ENCODE data around the gene PSMA5. TPM values are rescaled to one million over a fixed set of nuclear protein-coding genes. Genes with fewer than 3 reads are reported as not detected.

Gene PSMA5
- total and polyA plus RNA-seq, 7 donors: 58.1 to 213 (median 99.6) TPM

DNA sequence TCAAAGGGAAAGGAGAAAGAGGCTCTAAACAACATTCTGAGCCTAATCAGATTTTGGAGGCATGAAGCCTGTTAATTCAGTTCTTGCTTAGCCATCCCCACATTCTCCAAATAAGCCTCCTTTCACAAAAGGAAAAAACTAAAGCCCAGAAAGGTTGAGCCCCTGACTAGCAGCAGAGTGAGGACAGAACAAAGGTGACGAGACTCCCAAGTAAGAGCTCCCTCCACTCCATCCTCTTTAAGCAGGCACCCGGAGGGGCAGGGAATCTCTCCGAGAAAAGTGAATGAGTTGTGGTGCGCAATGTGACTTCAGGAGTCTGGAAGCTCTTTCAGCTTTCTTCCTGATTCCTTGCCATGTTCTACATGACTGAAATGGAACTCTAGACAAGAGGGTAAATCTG is 76.1 kb downstream of the PSMA5 start:
- Histone ChIP-seq H3K4me3 (no peak overlapping the region), H3K27me3 (ENCODE audit: insufficient read depth in 3 of 3, low read length in 2 of 3) (no peaks in the 10 kb centered on the region), H3K36me3 (ENCODE audit: insufficient read depth in 1 of 2, low read depth in 1 of 2) (peaks cover 4 to 98% of the 10 kb centered on the region in 2 donors), H3K4me1 (no peaks in the 10 kb centered on the region), H3K27ac (no peak overlapping the region), H3K9me3 (no peaks in the 10 kb centered on the region)
- no peak for ATAC-seq
- TF ChIP-seq, protein P1, sequence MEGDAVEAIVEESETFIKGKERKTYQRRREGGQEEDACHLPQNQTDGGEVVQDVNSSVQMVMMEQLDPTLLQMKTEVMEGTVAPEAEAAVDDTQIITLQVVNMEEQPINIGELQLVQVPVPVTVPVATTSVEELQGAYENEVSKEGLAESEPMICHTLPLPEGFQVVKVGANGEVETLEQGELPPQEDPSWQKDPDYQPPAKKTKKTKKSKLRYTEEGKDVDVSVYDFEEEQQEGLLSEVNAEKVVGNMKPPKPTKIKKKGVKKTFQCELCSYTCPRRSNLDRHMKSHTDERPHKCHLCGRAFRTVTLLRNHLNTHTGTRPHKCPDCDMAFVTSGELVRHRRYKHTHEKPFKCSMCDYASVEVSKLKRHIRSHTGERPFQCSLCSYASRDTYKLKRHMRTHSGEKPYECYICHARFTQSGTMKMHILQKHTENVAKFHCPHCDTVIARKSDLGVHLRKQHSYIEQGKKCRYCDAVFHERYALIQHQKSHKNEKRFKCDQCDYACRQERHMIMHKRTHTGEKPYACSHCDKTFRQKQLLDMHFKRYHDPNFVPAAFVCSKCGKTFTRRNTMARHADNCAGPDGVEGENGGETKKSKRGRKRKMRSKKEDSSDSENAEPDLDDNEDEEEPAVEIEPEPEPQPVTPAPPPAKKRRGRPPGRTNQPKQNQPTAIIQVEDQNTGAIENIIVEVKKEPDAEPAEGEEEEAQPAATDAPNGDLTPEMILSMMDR (IDR thresholded peaks at IDR 0.05): no peak
- DNase-seq: no peak
- 89 to 93% (median 91%) methylated on average over 4 of the region's 4 CpGs for WGBS, 3 donors
- intact Hi-C loops (cut with DNase I): loop anchor here in 1 of 2 donors (5.0 to 10.0 kb wide), 2 partner anchors 33 to 55 kb away; no protein-coding TSS in a partner anchor

Other genes with a start within 250 kb of the PSMA5 start
- gene SARS1, start 212.5 kb downstream of the PSMA5 start, total RNA-seq: 100 to 1,000 TPM in 2 of 4 donors, 10 to 100 TPM in 2; 76.4 to 155 (median 123) TPM
- 100 to 1,000 TPM; 105 to 150 (median 150) TPM for gene SARS1, start 212.5 kb downstream of the PSMA5 start, polyA plus RNA-seq
- gene CELSR2, start 176.9 kb downstream of the PSMA5 start, total RNA-seq: 10 to 100 TPM in 2 of 4 donors, 1 to 10 TPM in 2; 5.7 to 12.5 (median 10.6) TPM
- gene CELSR2, start 176.9 kb downstream of the PSMA5 start, polyA plus RNA-seq: 1 to 10 TPM in 2 of 3 donors, under 1 TPM in 1; 0.69 to 6.9 (median 3.7) TPM
- 1 to 10 TPM in 1 of 4 donors, under 1 TPM in 3; 0.54 to 1.7 (median 0.57) TPM for gene PSRC1, start 143.3 kb downstream of the PSMA5 start, total RNA-seq
- gene PSRC1, start 143.3 kb downstream of the PSMA5 start, polyA plus RNA-seq: 1 to 10 TPM in 2 of 3 donors, under 1 TPM in 1; 0.14 to 2.0 (median 1.3) TPM
- gene MYBPHL, start 119.4 kb downstream of the PSMA5 start, total RNA-seq: 1 to 10 TPM in 2 of 4 donors, under 1 TPM in 2; 0.57 to 2.2 (median 1.3) TPM
- under 1 TPM in 2 of 3 donors, not detected in 1; 0.17 to 0.55 TPM for gene MYBPHL, start 119.4 kb downstream of the PSMA5 start, polyA plus RNA-seq
- gene SORT1, start 28.5 kb downstream of the PSMA5 start, total RNA-seq: 100 to 1,000 TPM; 123 to 363 (median 207) TPM
- gene SORT1, start 28.5 kb downstream of the PSMA5 start, polyA plus RNA-seq: 100 to 1,000 TPM in 1 of 3 donors, 10 to 100 TPM in 2; 15.8 to 131 (median 81.9) TPM
- gene SYPL2, start 40.1 kb upstream of the PSMA5 start, total RNA-seq: 100 to 1,000 TPM; 125 to 203 (median 163) TPM
- gene SYPL2, start 40.1 kb upstream of the PSMA5 start, polyA plus RNA-seq: 10 to 100 TPM; 35.3 to 67.8 (median 66.2) TPM
- gene ATXN7L2, start 57.5 kb upstream of the PSMA5 start, total RNA-seq: 10 to 100 TPM in 1 of 4 donors, 1 to 10 TPM in 3; 4.4 to 14.1 (median 8.4) TPM
- 1 to 10 TPM; 5.1 to 5.2 (median 5.1) TPM for gene ATXN7L2, start 57.5 kb upstream of the PSMA5 start, polyA plus RNA-seq
- 1 to 10 TPM; 2.4 to 4.0 (median 3.7) TPM for gene CYB561D1, start 67.6 kb upstream of the PSMA5 start, total RNA-seq
- 10 to 100 TPM in 1 of 3 donors, 1 to 10 TPM in 2; 1.8 to 15.0 (median 3.5) TPM for gene CYB561D1, start 67.6 kb upstream of the PSMA5 start, polyA plus RNA-seq
- gene AMIGO1, start 83.3 kb upstream of the PSMA5 start, total RNA-seq: 10 to 100 TPM in 3 of 4 donors, 1 to 10 TPM in 1; 8.7 to 16.6 (median 11.4) TPM
- 10 to 100 TPM in 1 of 3 donors, 1 to 10 TPM in 2; 3.1 to 16.0 (median 8.0) TPM for gene AMIGO1, start 83.3 kb upstream of the PSMA5 start, polyA plus RNA-seq
- gene GPR61, start 113.4 kb upstream of the PSMA5 start, total RNA-seq: 1 to 10 TPM in 1 of 4 donors, under 1 TPM in 1, not detected in 2; 0.18 to 1.4 TPM
- under 1 TPM in 1 of 3 donors, not detected in 2; 0.10 TPM for gene GPR61, start 113.4 kb upstream of the PSMA5 start, polyA plus RNA-seq
- gene GNAI3, start 122.2 kb upstream of the PSMA5 start, total RNA-seq: 1 to 10 TPM; 1.4 to 2.3 (median 1.7) TPM
- 1 to 10 TPM in 2 of 3 donors, under 1 TPM in 1; 0.96 to 2.9 (median 1.5) TPM for gene GNAI3, start 122.2 kb upstream of the PSMA5 start, polyA plus RNA-seq
- not detected for gene GNAT2, start 193.2 kb upstream of the PSMA5 start, total RNA-seq
- under 1 TPM in 2 of 3 donors, not detected in 1; 0.07 to 0.16 TPM for gene GNAT2, start 193.2 kb upstream of the PSMA5 start, polyA plus RNA-seq
- gene AMPD2, start 193.4 kb upstream of the PSMA5 start, total RNA-seq: 10 to 100 TPM in 1 of 4 donors, 1 to 10 TPM in 3; 7.3 to 13.1 (median 8.7) TPM
- gene AMPD2, start 193.4 kb upstream of the PSMA5 start, polyA plus RNA-seq: 10 to 100 TPM in 1 of 3 donors, 1 to 10 TPM in 2; 4.2 to 13.9 (median 5.6) TPM
- gene GSTM4, start 229.7 kb upstream of the PSMA5 start, total RNA-seq: 10 to 100 TPM; 35.0 to 56.2 (median 46.9) TPM
- 10 to 100 TPM; 26.0 to 46.8 (median 42.9) TPM for gene GSTM4, start 229.7 kb upstream of the PSMA5 start, polyA plus RNA-seq
- gene GSTM2, start 241.6 kb upstream of the PSMA5 start, total RNA-seq: 100 to 1,000 TPM in 2 of 4 donors, 10 to 100 TPM in 2; 38.7 to 175 (median 105) TPM
- 10 to 100 TPM; 35.5 to 86.8 (median 61.4) TPM for gene GSTM2, start 241.6 kb upstream of the PSMA5 start, polyA plus RNA-seq